GM18499 (cell line): ENCODE results near the gene EPHB2.

Source experiments
- ATAC-seq: cut with Tn5 transposase; IDR thresholded peaks from one replicate; pipeline ENCODE4 v1.9.1; 2021; ENCODE audit warnings: moderate number of reproducible peaks; ENCODE audit not compliant: insufficient read depth, unreplicated experiment

EPHB2 gene

GRCh38 chr1:22717037-22717760, 6.6 kb downstream of the EPHB2 start:
- no peak for ATAC-seq

GRCh38 chr1:22721122-22721873, 10.7 kb downstream of the EPHB2 start:
- ATAC-seq: no peak

- no peak for ATAC-seq
Observed at GRCh38 chr1:22722901-22723550, 12.4 kb downstream of the EPHB2 start.

GRCh38 chr1:22727873-22728272, 17.2 kb downstream of the EPHB2 start:
- no peak for ATAC-seq

GRCh38 chr1:22728751-22729399, 18.2 kb downstream of the EPHB2 start:
- no peak for ATAC-seq

- ATAC-seq: no peak
Observed at GRCh38 chr1:22729400-22729773, 18.7 kb downstream of the EPHB2 start.

GRCh38 chr1:22729912-22730311, 19.3 kb downstream of the EPHB2 start:
- ATAC-seq: no peak

GRCh38 chr1:22731924-22732720, 21.5 kb downstream of the EPHB2 start:
- no peak for ATAC-seq

GRCh38 chr1:22733643-22734042, 23.0 kb downstream of the EPHB2 start:
- no peak for ATAC-seq

- ATAC-seq: no peak
Observed at GRCh38 chr1:22736501-22737080, 26.0 kb downstream of the EPHB2 start.

GRCh38 chr1:22737374-22738068, 26.9 kb downstream of the EPHB2 start:
- ATAC-seq: no peak

- ATAC-seq: no peak
Observed at GRCh38 chr1:22738069-22738435, 27.4 kb downstream of the EPHB2 start.

GRCh38 chr1:22738522-22738921, 27.9 kb downstream of the EPHB2 start:
- no peak for ATAC-seq

- no peak for ATAC-seq
Observed at GRCh38 chr1:22739648-22740385, 29.2 kb downstream of the EPHB2 start.

GRCh38 chr1:22741118-22741517, 30.5 kb downstream of the EPHB2 start:
- no peak for ATAC-seq

GRCh38 chr1:22745669-22746585, 35.3 kb downstream of the EPHB2 start:
- no peak for ATAC-seq

- ATAC-seq: no peak
Observed at GRCh38 chr1:22747021-22747734, 36.5 kb downstream of the EPHB2 start.
